ENCODE data around the gene PAM.
"Not testable (repeated sequence)": the region's sequence is repeated elsewhere in the genome, so short reads cannot be mapped to it uniquely, and the experiment has no call there.

PAM gene

GRCh38 chr5:103005276-103005675 is 250.2 kb downstream of the PAM start:
- DNase-seq, result no peak

- DNase-seq, result no peak
Measured at GRCh38 chr5:103006921-103007320, 251.8 kb downstream of the PAM start.

- no peak for DNase-seq
Measured at GRCh38 chr5:103010168-103010567, 255.1 kb downstream of the PAM start.

DNA sequence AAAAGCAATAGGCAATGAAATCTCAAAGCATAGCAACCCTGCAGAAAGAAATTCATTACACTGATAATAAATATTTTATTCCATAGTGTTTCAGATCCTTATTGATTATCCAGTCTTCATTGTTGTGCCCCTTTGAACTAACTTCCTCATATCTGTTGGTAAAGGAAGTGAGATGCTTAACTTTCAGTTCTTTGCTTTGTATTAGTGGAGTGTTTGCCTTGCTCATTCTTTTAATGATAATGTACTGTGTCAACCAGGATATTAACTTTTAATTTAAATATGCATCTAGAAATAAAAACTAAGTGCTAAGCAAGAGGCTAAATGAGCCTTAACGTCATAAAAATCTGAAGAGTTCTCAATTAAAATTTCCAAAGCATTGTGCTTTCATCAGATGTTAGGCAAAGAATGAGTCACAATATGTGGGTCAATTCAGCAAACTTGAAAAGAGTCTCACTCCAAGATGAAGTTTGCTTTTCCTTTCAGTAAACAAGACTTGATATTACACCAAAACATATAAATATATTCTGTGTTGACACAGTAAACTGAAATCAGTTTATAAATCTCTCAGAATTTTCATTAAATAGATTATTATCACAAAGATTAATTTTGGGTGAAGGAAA is 258.9 kb downstream of the PAM start:
- DNase-seq, result no peak

GRCh38 chr5:103014983-103015382 is 259.9 kb downstream of the PAM start:
- no peak for DNase-seq

DNA sequence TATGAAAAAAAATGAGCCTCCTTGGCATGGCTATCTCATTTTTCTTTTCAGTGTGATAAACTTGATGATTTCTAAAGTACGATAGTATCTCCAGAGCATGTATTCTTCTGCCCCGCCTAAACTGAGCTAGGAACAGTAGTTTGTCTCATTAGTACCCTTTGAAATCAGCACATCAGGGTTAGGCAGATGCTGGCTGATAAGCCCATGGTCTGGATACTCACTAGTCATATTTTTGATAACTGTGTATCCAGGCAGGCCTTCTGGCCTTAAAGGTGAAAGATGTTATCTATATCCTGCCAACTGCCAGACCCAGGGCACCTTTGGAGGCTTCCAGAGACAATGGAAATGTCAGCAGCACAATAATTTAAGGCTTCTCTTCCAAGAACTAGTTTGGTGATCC is 261.1 kb downstream of the PAM start:
- DNase-seq, result no peak

DNA sequence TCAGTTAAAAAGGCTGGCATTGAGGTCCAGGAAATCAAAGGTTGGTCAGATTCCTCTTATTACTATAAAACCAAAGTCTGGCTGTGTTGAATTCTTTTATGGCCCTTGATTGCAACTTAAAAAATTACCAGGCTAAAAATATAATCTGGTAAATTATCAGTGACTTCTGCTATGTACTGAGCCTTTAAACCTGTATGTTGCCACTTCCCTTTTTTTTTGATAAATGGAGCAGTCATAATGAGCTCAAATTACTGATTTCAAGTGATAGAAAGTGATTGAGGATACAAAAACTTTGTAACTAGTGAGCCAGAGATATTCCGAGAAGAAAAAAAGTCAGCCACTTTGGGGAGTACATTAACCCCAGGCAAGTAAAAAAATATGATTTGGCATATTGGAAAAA is 264.7 kb downstream of the PAM start:
- DNase-seq, result no peak

DNA sequence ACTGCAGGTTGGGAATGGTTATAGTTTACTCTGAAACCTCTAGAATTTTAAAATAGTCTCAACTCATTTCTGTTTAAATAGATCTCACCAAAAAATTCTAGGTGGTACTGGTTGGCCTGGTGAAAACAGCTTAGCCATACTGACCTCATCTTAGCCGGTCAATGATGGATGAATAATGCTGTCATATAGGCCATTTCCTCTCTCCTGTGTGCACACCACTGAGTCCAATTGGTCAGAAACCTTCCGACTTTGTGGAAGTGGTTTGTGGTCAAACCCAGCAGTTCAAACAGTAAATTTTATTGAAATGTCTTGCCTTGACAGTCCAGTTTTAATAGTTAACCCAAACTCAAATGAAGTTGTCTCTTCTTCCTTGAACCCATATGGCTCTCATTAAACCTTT is 266.2 kb downstream of the PAM start:
- DNase-seq, result no peak

DNA sequence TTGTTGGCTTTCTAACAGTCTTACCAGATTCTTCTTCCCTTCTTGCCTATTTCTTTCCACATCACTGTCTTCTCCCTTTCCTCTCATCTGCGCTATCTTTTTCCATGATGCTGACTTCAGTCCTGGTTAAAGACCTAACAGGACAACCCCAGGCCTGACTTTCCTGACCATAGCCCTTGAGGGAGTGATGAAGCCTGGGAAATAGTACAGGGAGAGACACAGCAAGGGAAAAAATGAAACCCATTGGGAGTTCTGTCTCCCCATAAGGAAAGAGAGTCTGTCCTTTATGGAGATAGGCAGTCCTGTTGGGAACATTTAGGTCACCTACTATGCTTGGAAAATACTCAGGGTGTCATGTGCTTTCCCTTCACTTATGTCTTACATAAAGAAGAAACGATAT is 272.2 kb downstream of the PAM start:
- DNase-seq, result no peak

DNA sequence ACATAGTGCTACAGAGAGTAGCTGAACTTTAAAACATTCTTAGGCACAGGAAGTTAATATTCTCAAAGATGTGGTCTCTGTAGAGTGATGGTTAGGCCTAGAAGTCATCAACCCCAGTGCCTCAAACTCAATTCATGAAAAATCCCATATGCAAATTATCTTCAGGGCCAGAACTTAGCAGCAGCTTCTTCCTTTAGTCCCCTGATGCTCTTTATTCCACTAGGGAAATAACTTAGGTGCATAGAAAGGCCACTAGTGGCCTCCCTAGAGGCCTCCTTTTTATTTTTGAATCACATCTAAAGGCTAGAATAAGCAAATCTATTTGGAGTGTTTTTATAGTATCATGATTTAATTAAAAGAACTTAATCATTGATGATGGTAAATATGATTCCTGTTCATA is 276.5 kb downstream of the PAM start:
- no peak for DNase-seq

GRCh38 chr5:103033696-103034095 is 278.6 kb downstream of the PAM start:
- no peak for DNase-seq

DNA sequence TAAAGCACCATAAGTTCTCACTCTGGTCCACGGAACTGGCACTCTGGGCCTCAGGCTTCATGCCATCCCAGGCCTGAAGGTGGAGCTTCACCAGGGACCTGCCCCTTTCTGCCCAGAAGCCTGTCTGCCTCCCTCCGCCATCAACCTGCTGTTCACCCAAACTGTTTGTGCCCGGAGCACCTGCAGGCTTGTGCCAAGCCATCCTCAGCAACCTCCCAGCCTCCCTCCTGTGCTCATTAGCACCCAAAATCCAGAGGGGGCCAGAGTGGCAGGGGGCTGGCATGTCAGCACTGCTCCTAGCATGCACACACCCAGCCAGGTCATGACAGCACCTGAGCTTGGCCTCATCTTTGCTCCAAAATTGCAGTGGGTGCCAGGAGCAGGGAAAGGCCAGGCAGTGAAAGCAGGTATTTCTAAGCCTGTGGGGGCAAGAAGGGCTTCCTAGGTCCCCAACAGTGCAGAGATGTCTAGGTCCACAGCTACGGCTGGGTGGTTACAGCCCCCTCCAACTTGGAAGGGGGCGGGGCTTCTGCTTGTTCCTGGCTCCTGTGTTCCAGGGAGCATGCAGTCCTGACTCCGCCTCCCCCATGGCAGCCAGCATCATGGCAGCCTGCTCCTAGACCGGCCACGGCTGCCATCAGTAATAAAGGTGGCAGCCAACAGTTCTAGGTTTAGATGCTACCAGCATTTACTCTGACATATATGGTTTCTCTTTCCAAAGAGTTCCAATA is 279.7 kb downstream of the PAM start:
- DNase-seq, result no peak

GRCh38 chr5:103035701-103036100 is 280.6 kb downstream of the PAM start:
- DNase-seq, result no peak

DNA sequence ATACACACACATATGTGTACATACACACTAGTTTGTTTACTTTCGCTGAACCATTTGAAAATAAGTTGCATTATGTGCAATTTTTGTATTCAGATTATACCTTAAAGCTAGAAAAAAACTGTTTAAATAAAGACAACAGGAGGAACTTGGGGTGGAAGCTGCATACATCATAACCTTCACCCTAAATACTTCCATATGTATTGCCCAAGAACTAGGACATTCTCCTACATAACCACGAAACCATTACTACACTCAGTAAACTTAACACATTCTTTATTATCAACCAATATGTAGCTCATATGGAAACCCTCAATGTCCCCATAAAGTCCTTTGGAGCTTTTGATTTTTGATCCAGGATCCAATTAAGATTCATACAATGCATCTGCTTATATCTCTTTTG is 281.5 kb downstream of the PAM start:
- DNase-seq, result no peak

- no peak for DNase-seq
Measured at GRCh38 chr5:103037673-103038455, 282.8 kb downstream of the PAM start.

DNA sequence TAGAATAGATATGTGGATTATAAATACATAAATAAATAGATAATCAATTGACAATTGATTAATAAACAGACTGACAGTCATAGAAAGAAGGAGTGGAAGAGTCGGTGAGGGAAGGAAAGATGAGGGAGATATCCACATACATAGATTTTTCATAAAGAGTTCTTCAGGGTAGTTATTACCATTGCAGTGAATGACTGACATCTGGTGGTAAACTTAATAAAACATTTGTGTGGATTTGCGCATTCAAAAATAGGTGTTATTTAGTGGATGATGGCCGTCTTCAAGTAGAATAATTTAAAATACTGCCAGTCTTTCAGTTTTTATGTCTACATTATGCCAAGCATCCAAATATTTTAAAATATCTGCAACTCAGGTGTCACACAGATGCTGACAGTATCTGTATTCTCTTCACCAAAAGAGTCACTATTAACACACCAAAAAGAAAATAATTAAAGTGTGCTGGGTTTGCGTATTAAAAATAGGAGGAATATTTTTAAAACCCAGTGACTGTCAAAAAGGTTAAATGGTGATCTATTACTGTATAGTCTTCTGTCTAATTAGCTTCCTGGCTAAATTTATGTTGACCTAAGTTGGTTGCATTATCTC is 286.1 kb downstream of the PAM start:
- DNase-seq, result peak; percentile 55

- DNase-seq, result not testable (repeated sequence)
Measured at GRCh38 chr5:103046706-103047105, 291.6 kb downstream of the PAM start.

DNA sequence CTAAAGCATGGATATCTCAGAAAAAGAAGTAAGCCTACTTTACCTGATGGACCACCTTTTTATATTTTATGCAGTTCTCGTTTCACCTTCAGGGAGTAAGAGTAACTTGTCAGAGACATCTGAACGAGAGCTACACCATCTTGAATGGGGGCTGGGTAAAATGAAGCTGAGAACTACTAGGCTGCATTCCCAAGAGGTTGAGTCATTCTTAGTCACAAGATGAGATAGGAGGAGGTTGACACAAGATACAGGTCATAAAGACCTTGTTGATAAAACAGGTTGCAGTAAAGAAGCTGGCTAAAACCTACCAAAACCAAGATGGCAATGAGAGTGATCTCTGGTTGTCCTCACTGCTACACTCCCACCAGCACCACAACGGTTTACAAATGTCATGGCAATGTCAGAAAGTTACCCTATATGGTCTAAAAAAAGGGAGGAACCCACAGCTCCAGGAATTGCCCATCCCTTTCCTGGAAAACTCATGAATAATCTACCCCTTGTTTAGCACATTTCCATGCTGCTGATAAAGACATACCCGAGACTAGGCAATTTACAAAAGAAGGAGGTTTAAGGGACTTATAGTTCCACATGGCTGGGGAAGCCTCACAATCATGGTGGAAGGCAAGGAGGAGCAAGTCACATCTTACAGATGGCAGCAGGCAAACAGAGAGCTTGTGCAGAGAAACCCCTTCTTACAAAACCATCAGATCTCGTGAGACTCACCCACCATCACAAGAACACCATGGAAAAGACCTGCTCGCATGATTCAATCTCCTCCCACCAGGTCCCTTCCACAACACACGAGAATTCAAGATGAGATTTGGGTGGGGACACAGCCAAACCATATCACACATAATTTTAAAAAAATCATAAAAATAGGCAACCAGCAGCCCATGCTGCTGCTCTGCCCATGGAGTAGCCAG is 302.4 kb downstream of the PAM start:
- no peak for DNase-seq

DNA sequence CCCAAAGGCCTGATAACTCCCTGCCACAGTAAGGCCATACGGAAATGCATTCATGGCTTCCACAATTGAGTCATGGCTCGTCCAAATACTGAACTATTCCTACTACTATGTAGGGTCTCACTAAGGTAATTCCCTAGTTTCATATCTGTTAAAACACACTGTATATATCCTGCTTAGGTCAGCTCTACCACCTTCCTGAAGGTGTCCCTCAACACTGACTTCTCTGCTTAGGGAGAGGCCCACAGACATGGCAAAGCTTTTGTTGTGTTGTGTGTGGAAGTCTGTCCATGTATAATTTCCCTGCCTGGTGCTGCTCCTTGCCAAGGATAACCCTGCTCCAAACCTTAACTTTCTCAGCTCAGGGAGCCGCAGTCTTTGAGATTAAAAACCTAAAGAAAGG is 304.4 kb downstream of the PAM start:
- DNase-seq, result no peak

GRCh38 chr5:103060424-103060954 is 305.4 kb downstream of the PAM start:
- DNase-seq, result no peak

- no peak for DNase-seq
Measured at GRCh38 chr5:103066326-103066725, 311.2 kb downstream of the PAM start.

GRCh38 chr5:103073500-103073899 is 318.4 kb downstream of the PAM start:
- DNase-seq, result not testable (repeated sequence)

All from NCI-H1436 (cell line).